ENCODE results near the gene BLMH. TPM values are rescaled to one million over a fixed set of nuclear protein-coding genes. Genes with fewer than 3 reads are reported as not detected.
"Not testable (repeated sequence)": the region's sequence is repeated elsewhere in the genome, so short reads cannot be mapped to it uniquely, and the experiment has no call there.

The BLMH gene
- total and polyA plus RNA-seq, 3 experiments from 2014 or later, result 28.3 to 68.0 (median 67.1) TPM

GRCh38 chr17:30208214-30208613, 83.5 kb downstream of the BLMH start:
- H3K36me3 ChIP-seq (ENCODE audit: insufficient read depth, low read length), result no peaks in the 10 kb centered on the region
- no peak overlapping the region for H3K27ac ChIP-seq (ENCODE audit: low read depth, low read length)
- H3K27ac Mint-ChIP-seq, result peak overlapping the region in 1 of 8 donors; percentile 6
- H3K4me3 ChIP-seq (ENCODE audit: low read length), result no peak overlapping the region
- no peaks in the 10 kb centered on the region for H3K9me3 ChIP-seq (ENCODE audit: low read length)
- H3K9me3 Mint-ChIP-seq, result no peaks in the 10 kb centered on the region
- H3K27me3 ChIP-seq (ENCODE audit: insufficient read depth, low read length, poor library complexity, severe bottlenecking), result no peaks in the 10 kb centered on the region
- peaks cover 0 to 9% (median 1%) of the 10 kb centered on the region in 3 donors for H3K4me1 Mint-ChIP-seq
- CTCF ChIA-PET, result no interaction called here
- no peak overlapping the region for H3K4me3 Mint-ChIP-seq
- H3K36me3 Mint-ChIP-seq, result peaks cover 0 to 6% (median 1%) of the 10 kb centered on the region in 3 donors
- DNase-seq, result no peak
- POLR2A ChIA-PET, result no interaction called here
- no peaks in the 10 kb centered on the region for H3K4me1 ChIP-seq (ENCODE audit: insufficient read depth, low read length)
- peaks cover 11 to 44% of the 10 kb centered on the region in 2 donors for H3K27me3 Mint-ChIP-seq

GRCh38 chr17:30207655-30208054, 84.1 kb downstream of the BLMH start:
- H3K4me3 ChIP-seq (ENCODE audit: low read length), result no peak overlapping the region
- CTCF ChIA-PET, result no interaction called here
- DNase-seq, result no peak
- no peaks in the 10 kb centered on the region for H3K9me3 ChIP-seq (ENCODE audit: low read length)
- no peak overlapping the region for H3K27ac ChIP-seq (ENCODE audit: low read depth, low read length)
- peaks cover 11 to 50% of the 10 kb centered on the region in 2 donors for H3K27me3 Mint-ChIP-seq
- POLR2A ChIA-PET, result no interaction called here
- no peaks in the 10 kb centered on the region for H3K36me3 ChIP-seq (ENCODE audit: insufficient read depth, low read length)
- H3K4me3 Mint-ChIP-seq, result no peak overlapping the region
- H3K4me1 Mint-ChIP-seq, result peaks cover 0 to 9% (median 1%) of the 10 kb centered on the region in 3 donors
- no peaks in the 10 kb centered on the region for H3K9me3 Mint-ChIP-seq
- H3K27ac Mint-ChIP-seq, result no peak overlapping the region
- no peaks in the 10 kb centered on the region for H3K27me3 ChIP-seq (ENCODE audit: insufficient read depth, low read length, poor library complexity, severe bottlenecking)
- no peaks in the 10 kb centered on the region for H3K4me1 ChIP-seq (ENCODE audit: insufficient read depth, low read length)
- H3K36me3 Mint-ChIP-seq, result peaks cover 0 to 6% (median 1%) of the 10 kb centered on the region in 3 donors

- CTCF ChIA-PET, result no interaction called here
- no peaks in the 10 kb centered on the region for H3K27me3 ChIP-seq (ENCODE audit: insufficient read depth, low read length, poor library complexity, severe bottlenecking)
- H3K27me3 Mint-ChIP-seq, result peaks cover 20 to 69% of the 10 kb centered on the region in 2 donors
- no peak overlapping the region for H3K4me3 Mint-ChIP-seq
- peak overlapping the region in 1 of 8 donors; percentile 11 for H3K27ac Mint-ChIP-seq
- DNase-seq, result no peak
- POLR2A ChIA-PET, result no interaction called here
- H3K4me3 ChIP-seq (ENCODE audit: low read length), result no peak overlapping the region
- H3K9me3 ChIP-seq (ENCODE audit: low read length), result no peaks in the 10 kb centered on the region
- no peaks in the 10 kb centered on the region for H3K9me3 Mint-ChIP-seq
- H3K36me3 ChIP-seq (ENCODE audit: insufficient read depth, low read length), result no peaks in the 10 kb centered on the region
- H3K4me1 Mint-ChIP-seq, result no peaks in the 10 kb centered on the region
- H3K27ac ChIP-seq (ENCODE audit: low read depth, low read length), result no peak overlapping the region
- H3K4me1 ChIP-seq (ENCODE audit: insufficient read depth, low read length), result no peaks in the 10 kb centered on the region
- peaks cover 0 to 6% (median 0%) of the 10 kb centered on the region in 3 donors for H3K36me3 Mint-ChIP-seq
These were observed 88.2 kb downstream of the BLMH start for GRCh38 chr17:30203471-30203981.

GRCh38 chr17:30200656-30201055, 91.1 kb downstream of the BLMH start:
- CTCF ChIA-PET; H3K4me1 ChIP-seq (ENCODE audit: insufficient read depth, low read length); H3K4me3 Mint-ChIP-seq; H3K4me1 Mint-ChIP-seq; H3K27me3 ChIP-seq (ENCODE audit: insufficient read depth, low read length, poor library complexity, severe bottlenecking); H3K9me3 ChIP-seq (ENCODE audit: low read length); H3K9me3 Mint-ChIP-seq; POLR2A ChIA-PET; H3K36me3 ChIP-seq (ENCODE audit: insufficient read depth, low read length); H3K36me3 Mint-ChIP-seq; H3K4me3 ChIP-seq (ENCODE audit: low read length); H3K27ac ChIP-seq (ENCODE audit: low read depth, low read length); H3K27ac Mint-ChIP-seq; DNase-seq: not testable (repeated sequence)
- peaks cover 13 to 50% of the 10 kb centered on the region in 2 donors for H3K27me3 Mint-ChIP-seq

GRCh38 chr17:30200106-30200505, 91.6 kb downstream of the BLMH start:
- Mint-ChIP-seq H3K4me3 (no peak overlapping the region), H3K27ac (no peak overlapping the region), H3K9me3 (no peaks in the 10 kb centered on the region), H3K36me3 (no peaks in the 10 kb centered on the region), H3K4me1 (no peaks in the 10 kb centered on the region), H3K27me3 (peaks cover 12 to 44% of the 10 kb centered on the region in 2 donors)
- Histone ChIP-seq H3K27me3 (ENCODE audit: insufficient read depth, low read length, poor library complexity, severe bottlenecking) (no peaks in the 10 kb centered on the region), H3K4me3 (ENCODE audit: low read length) (no peak overlapping the region), H3K36me3 (ENCODE audit: insufficient read depth, low read length) (no peaks in the 10 kb centered on the region), H3K4me1 (ENCODE audit: insufficient read depth, low read length) (no peaks in the 10 kb centered on the region), H3K27ac (ENCODE audit: low read depth, low read length) (no peak overlapping the region), H3K9me3 (ENCODE audit: low read length) (no peaks in the 10 kb centered on the region)
- CTCF ChIA-PET, result no interaction called here
- POLR2A ChIA-PET, result no interaction called here
- no peak for DNase-seq

GRCh38 chr17:30199600-30199999, 92.1 kb downstream of the BLMH start:
- Mint-ChIP-seq H3K27me3 (peaks cover 11 to 42% of the 10 kb centered on the region in 2 donors), H3K27ac (no peak overlapping the region), H3K4me1 (no peaks in the 10 kb centered on the region), H3K36me3 (no peaks in the 10 kb centered on the region), H3K4me3 (no peak overlapping the region), H3K9me3 (no peaks in the 10 kb centered on the region)
- Histone ChIP-seq H3K4me3 (ENCODE audit: low read length) (no peak overlapping the region), H3K4me1 (ENCODE audit: insufficient read depth, low read length) (no peaks in the 10 kb centered on the region), H3K36me3 (ENCODE audit: insufficient read depth, low read length) (no peaks in the 10 kb centered on the region), H3K9me3 (ENCODE audit: low read length) (no peaks in the 10 kb centered on the region), H3K27ac (ENCODE audit: low read depth, low read length) (no peak overlapping the region), H3K27me3 (ENCODE audit: insufficient read depth, low read length, poor library complexity, severe bottlenecking) (no peaks in the 10 kb centered on the region)
- DNase-seq, result no peak
- ChIA-PET POLR2A (no interaction called here), CTCF (interaction anchor here (0.6 kb wide), 1 partner anchor 11 kb away, joined by 3 read pairs; no protein-coding TSS in a partner anchor)

Other genes with a start within 250 kb of the BLMH start
- gene NSRP1, start 175.1 kb downstream of the BLMH start, total RNA-seq, result 10 to 100 TPM; 26.8 to 27.9 TPM
- gene NSRP1, start 175.1 kb downstream of the BLMH start, polyA plus RNA-seq, result 38.4 TPM
- gene SLC6A4, start 56.2 kb downstream of the BLMH start, total RNA-seq, result not detected
- 0.08 TPM for gene SLC6A4, start 56.2 kb downstream of the BLMH start, polyA plus RNA-seq
- gene TMIGD1, start 42.1 kb upstream of the BLMH start, total RNA-seq, result not detected
- not detected for gene TMIGD1, start 42.1 kb upstream of the BLMH start, polyA plus RNA-seq
- 10 to 100 TPM; 22.8 to 26.7 TPM for gene CPD, start 87.0 kb upstream of the BLMH start, total RNA-seq
- 17.3 TPM for gene CPD, start 87.0 kb upstream of the BLMH start, polyA plus RNA-seq
- gene GOSR1, start 185.5 kb upstream of the BLMH start, total RNA-seq, result 10 to 100 TPM; 59.1 to 63.1 TPM
- 63.2 TPM for gene GOSR1, start 185.5 kb upstream of the BLMH start, polyA plus RNA-seq